Esophagus squamous epithelium (tissue), 5 donors: ENCODE results near the gene VAV2. TPM values are rescaled to one million over a fixed set of nuclear protein-coding genes. Genes with fewer than 3 reads are reported as not detected.

Experiments used
- DNase-seq: peaks from one replicate; lab custom pipeline; 2025; lab: John Stamatoyannopoulos, UW
- H3K27ac ChIP-seq, 4 donors: fragments of 200-600 bp; sonication (generic); one replicate each; pipeline ENCODE4 v1.5.1; 2016 to 2019; ENCODE audit warnings: mild to moderate bottlenecking in 1 of 4
- H3K27me3 ChIP-seq, 4 donors: fragments of 200-600 bp; sonication (generic); 1 replicate in 3 of 4; 2 replicates in 1 of 4; pipeline versions ENCODE4 v1.5.1 to v1.6.0; 2017 to 2021; ENCODE audit warnings: antibody characterized with exemption in 1 of 4
- H3K36me3 ChIP-seq, 3 donors: fragments of 200-600 bp; sonication (generic); one replicate each; pipeline ENCODE4 v1.5.1; 2016 to 2019
- H3K4me1 ChIP-seq, 3 donors: fragments of 200-600 bp; sonication (generic); one replicate each; pipeline ENCODE4 v1.5.1; 2017 to 2019
- H3K4me3 ChIP-seq, 4 donors: fragments of 200-600 bp; sonication (generic); 1 replicate in 3 of 4; 2 replicates in 1 of 4; pipeline ENCODE4 v1.5.1; 2016 to 2019; ENCODE audit warnings: mild to moderate bottlenecking in 2 of 4, moderate library complexity in 1 of 4
- H3K9me3 ChIP-seq, 3 donors: fragments of 200-600 bp; sonication (generic); one replicate each; pipeline ENCODE4 v1.5.1; 2016 to 2019
- CTCF ChIP-seq, 6 experiments: fragments of 450-650 bp in 4 of 6; fragments of 200-600 bp in 2 of 6; sonication (generic) in 2 of 6; IDR thresholded peaks; one replicate each; pipeline ENCODE4 v1.5.1; 2016 to 2019; ENCODE audit warnings: antibody characterized with exemption in 6 of 6, mild to moderate bottlenecking in 4 of 6, moderate library complexity in 4 of 6
- POLR2A ChIP-seq, 4 donors: fragments of 450-650 bp; IDR thresholded peaks; one replicate each; pipeline ENCODE4 v1.6.1; 2017; ENCODE audit warnings: antibody characterized with exemption in 4 of 4, mild to moderate bottlenecking in 4 of 4, moderate library complexity in 3 of 4
- WGBS, 2 donors: methylation state at CpG; one replicate each; pipeline ENCODE4 v1.1.5; 2018; 5-methylcytosine and 5-hydroxymethylcytosine counted together
- intact Hi-C: fragments of 100-400 bp; cut with DNase I; formaldehyde crosslinking; loops from one replicate; pipeline ENCODE4 v1.15.0; 2022
- total RNA-seq, 4 donors: library from RNA; depleted of rRNA; stranded (reverse); fragments of >200 nt; gene quantifications; one replicate each; pipeline ENCODE4 v1.1.0, GENCODE V29; 2016
- donor health status: DM: yes; HTN: yes; CAD: no.

The VAV2 gene
- total RNA-seq, 4 donors from 2014 or later, result 3.8 to 7.6 (median 5.7) TPM

GRCh38 chr9:133715295-133715865, 276.7 kb downstream of the VAV2 start:
- no peak for DNase-seq
- WGBS, 2 donors, result 70 to 75% methylated on average over 15 of the region's 23 CpGs

DNA sequence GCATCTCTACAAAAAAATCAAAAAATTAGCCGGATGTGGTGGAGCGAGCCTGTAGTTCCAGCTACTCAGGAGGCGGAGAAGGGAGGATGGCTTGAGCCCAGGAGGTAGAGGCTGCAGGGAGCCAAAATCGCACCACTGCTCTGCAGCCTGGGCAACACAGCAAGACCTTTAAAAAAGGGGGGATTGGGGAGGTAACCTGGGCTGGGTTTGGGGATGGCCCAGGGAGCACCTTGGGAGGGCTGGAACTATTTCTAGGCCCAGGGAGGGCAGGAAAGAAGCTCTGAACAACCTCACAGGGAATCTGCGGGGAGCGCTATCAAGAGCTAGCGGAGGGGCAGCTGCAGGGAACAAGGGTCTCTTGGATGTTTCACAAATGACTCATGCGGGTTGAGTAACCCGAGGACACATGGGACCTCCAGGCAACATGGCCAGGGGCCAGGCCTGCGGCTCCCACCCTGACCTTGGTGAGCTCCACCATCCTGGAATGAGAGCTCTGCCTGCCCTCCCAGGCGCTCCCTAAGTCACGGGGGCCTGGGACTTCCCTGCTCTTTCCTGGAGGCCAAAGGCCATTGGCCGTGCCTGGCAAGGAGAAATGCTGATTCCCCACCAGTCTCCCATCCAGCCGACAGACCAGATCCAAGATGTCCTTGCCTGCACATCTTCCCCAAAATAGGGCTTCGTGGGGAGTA, 277.4 kb downstream of the VAV2 start:
- no peak for DNase-seq
- H3K36me3 ChIP-seq, result no peaks in the 10 kb centered on the region
- intact Hi-C loops, result no loop called here
- peak overlapping the region in 1 of 4 donors; percentile 54 for H3K27ac ChIP-seq
- no peak overlapping the region for H3K4me3 ChIP-seq
- WGBS, 2 donors, result 75 to 86% methylated on average over 9 to 15 of the region's 15 CpGs
- H3K27me3 ChIP-seq, result peaks cover 0 to 42% (median 0%) of the 10 kb centered on the region in 4 donors
- H3K4me1 ChIP-seq, result peaks cover 0 to 11% (median 0%) of the 10 kb centered on the region in 3 donors
- no peaks in the 10 kb centered on the region for H3K9me3 ChIP-seq
- no peak for TF ChIP-seq POLR2A (IDR thresholded peaks at IDR 0.05)
- no peak for TF ChIP-seq CTCF (IDR thresholded peaks at IDR 0.05)

More at GRCh38 chr9:133715295-133715865, 276.7 kb downstream of the VAV2 start:
- Histone ChIP-seq H3K4me3 (no peak overlapping the region), H3K9me3 (no peaks in the 10 kb centered on the region), H3K27me3 (peaks cover 0 to 42% (median 0%) of the 10 kb centered on the region in 4 donors), H3K36me3 (no peaks in the 10 kb centered on the region), H3K27ac (peak overlapping the region in 2 of 4 donors; percentile 54 to 70), H3K4me1 (peaks cover 0 to 11% (median 0%) of the 10 kb centered on the region in 3 donors)
- intact Hi-C loops, result no loop called here
- TF ChIP-seq CTCF (IDR thresholded peaks at IDR 0.05), result no peak
- no peak for TF ChIP-seq POLR2A (IDR thresholded peaks at IDR 0.05)

DNA sequence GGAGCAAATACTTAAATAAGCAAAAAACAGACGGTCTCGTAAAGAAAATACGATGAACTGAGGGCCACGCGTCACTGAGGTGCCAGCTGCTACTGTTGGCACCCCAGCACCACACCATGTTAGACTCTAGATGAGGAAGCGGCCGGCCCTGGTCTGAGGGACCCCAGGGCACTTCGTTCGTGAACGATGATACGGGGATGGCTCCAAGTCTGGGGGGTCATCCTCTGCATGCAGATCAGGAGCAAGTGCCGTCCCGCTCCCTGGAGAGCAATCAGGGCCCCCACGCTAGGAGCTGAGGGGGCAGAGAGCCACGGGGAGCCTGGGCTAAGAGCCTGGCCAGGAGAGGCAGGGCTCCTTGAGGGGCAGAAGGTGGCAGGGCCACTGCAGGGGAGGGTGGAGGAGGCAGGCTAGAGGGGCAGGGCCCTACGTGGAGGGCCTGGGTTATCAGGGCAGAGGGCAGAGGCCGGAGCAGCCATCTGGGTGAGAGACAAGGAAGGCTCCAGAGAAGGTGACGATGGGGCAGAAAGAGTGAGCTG, 278.1 kb downstream of the VAV2 start:
- H3K36me3 ChIP-seq, result no peaks in the 10 kb centered on the region
- H3K9me3 ChIP-seq, result no peaks in the 10 kb centered on the region
- WGBS, 2 donors, result 81 to 84% methylated on average over 13 to 15 of the region's 18 CpGs
- H3K27me3 ChIP-seq, result peaks cover 0 to 42% (median 0%) of the 10 kb centered on the region in 4 donors
- H3K4me3 ChIP-seq, result no peak overlapping the region
- peaks cover 0 to 11% (median 0%) of the 10 kb centered on the region in 3 donors for H3K4me1 ChIP-seq
- no peak for DNase-seq
- H3K27ac ChIP-seq, result peak overlapping the region in 1 of 4 donors; percentile 25
- intact Hi-C loops, result no loop called here
- TF ChIP-seq POLR2A (IDR thresholded peaks at IDR 0.05), result no peak
- TF ChIP-seq CTCF (IDR thresholded peaks at IDR 0.05), result no peak

DNA sequence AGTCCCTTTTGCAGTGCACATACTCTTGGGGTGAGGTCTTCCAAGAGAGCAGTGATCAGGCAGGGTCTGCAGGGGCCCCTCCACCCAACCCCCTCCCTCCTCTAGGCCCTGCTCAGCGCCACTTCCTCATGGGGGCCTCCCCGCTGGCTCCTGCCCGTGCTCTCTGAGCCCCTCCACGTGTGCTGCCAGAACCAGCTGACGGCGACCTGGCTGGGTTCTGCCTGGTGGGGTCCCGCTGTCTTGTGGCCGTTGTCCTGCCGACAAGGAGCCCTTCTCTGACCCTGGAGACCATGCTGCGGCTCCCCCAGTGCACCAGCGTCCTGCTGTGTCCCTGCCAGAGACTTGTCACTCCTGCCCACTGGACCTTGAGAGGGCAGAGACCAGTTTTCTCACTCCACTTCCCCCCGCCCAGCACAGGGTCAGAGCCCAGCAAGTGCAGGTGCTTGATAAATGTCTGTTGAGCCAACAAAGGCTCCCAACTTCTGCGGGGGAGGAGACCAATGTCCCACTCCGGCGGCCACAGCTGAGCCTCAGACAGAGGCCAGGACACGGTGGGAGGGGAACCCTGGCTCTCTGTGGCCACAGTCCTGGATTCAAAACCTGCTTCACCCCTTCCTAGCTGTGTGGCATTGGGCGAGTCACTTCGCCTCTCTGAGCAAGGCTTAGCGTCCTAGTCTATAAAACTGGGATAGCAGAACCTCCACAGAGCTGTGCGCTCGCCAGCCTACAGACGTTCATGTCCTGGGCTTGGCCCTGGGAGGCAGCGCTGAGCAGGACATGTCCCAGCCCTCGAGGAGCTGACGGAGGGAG, 278.8 kb downstream of the VAV2 start:
- no peak for DNase-seq

More for the DNA sequence above, 278.8 kb downstream of the VAV2 start:
- no peak for TF ChIP-seq CTCF (IDR thresholded peaks at IDR 0.05)
- no peak for TF ChIP-seq POLR2A (IDR thresholded peaks at IDR 0.05)
- 61 to 73% methylated on average over 6 to 12 of the region's 25 CpGs for WGBS, 2 donors
- no peaks in the 10 kb centered on the region for H3K36me3 ChIP-seq
- H3K4me3 ChIP-seq, result no peak overlapping the region
- H3K9me3 ChIP-seq, result no peaks in the 10 kb centered on the region
- intact Hi-C loops, result no loop called here
- H3K4me1 ChIP-seq, result peaks cover 0 to 11% (median 0%) of the 10 kb centered on the region in 3 donors
- H3K27ac ChIP-seq, result no peak overlapping the region
- H3K27me3 ChIP-seq, result peaks cover 0 to 42% (median 0%) of the 10 kb centered on the region in 4 donors
